ENCODE results near the gene B3GNT5.

- TF ChIP-seq SRF (IDR thresholded peaks at IDR 0.05; ENCODE audit: low read depth, low read length) (no peak), CTCF (IDR thresholded peaks at IDR 0.05; ENCODE audit: control extremely low read depth in 1 of 3, insufficient read depth in 1 of 3, low read depth in 1 of 3, low read length in 3 of 3) (no peak), KDM4A (IDR thresholded peaks at IDR 0.05; ENCODE audit: low read depth, low read length, severe bottlenecking) (no peak), TAF1 (IDR thresholded peaks at IDR 0.05; ENCODE audit: low read depth, low read length) (no peak), POLR2A (IDR thresholded peaks at IDR 0.05; ENCODE audit: control extremely low read depth in 1 of 2, low read depth in 2 of 2, low read length in 2 of 2) (no peak), RAD21 (IDR thresholded peaks at IDR 0.05 in 1 of 2, conservative IDR thresholded peaks at IDR 0.05 in 1 of 2; ENCODE audit: low read depth in 2 of 2, low read length in 2 of 2) (no peak), POLR2AphosphoS5 (IDR thresholded peaks at IDR 0.05; ENCODE audit: low read depth, low read length) (no peak), EP300 (IDR thresholded peaks at IDR 0.05; ENCODE audit: borderline replicate concordance in 1 of 2, low read depth in 2 of 2, low read length in 2 of 2) (no peak), CREB1 (IDR thresholded peaks at IDR 0.05) (no peak), CEBPB (IDR thresholded peaks at IDR 0.05; ENCODE audit: low read depth, low read length) (no peak), SIN3A (conservative IDR thresholded peaks at IDR 0.05 in 1 of 2, IDR thresholded peaks at IDR 0.05 in 1 of 2; ENCODE audit: low read depth in 1 of 2, low read length in 2 of 2) (no peak), ZNF274 (IDR thresholded peaks at IDR 0.05; ENCODE audit: borderline replicate concordance, extremely low read depth, low read length) (no peak)
- TF ChIP-seq, protein P1, sequence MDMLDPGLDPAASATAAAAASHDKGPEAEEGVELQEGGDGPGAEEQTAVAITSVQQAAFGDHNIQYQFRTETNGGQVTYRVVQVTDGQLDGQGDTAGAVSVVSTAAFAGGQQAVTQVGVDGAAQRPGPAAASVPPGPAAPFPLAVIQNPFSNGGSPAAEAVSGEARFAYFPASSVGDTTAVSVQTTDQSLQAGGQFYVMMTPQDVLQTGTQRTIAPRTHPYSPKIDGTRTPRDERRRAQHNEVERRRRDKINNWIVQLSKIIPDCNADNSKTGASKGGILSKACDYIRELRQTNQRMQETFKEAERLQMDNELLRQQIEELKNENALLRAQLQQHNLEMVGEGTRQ (IDR thresholded peaks at IDR 0.05; ENCODE audit: low read length) = no peak
Observed at GRCh38 chr3:183217548-183218332, 35.3 kb upstream of the B3GNT5 start.

Measured in H1 (cell line).